ENCODE measurements around the gene LCNL1.

GRCh38 chr9:136937186-136938001 is 45.4 kb upstream of the LCNL1 start:
- TF ChIP-seq CTCF (IDR thresholded peaks at IDR 0.05) (no peak), POLR2A (IDR thresholded peaks at IDR 0.05) (no peak)
